ENCODE data around the gene CCDC171. TPM values are rescaled to one million over a fixed set of nuclear protein-coding genes. Genes with fewer than 3 reads are reported as not detected.

CCDC171 gene
- total and polyA plus RNA-seq, 8 donors, result 1.2 to 26.3 (median 2.7) TPM; not detected in 1

- no peak for DNase-seq
- intact Hi-C loops (cut with DNase I; ENCODE audit: low total_unique reads), result no loop called here
- no peaks in the 10 kb centered on the region for H3K36me3 ChIP-seq
- H3K4me3 ChIP-seq, result no peak overlapping the region
- no peaks in the 10 kb centered on the region for H3K9me3 ChIP-seq
- no peaks in the 10 kb centered on the region for H3K27me3 ChIP-seq
- H3K4me1 ChIP-seq, result no peaks in the 10 kb centered on the region
- 68 to 81% (median 75%) methylated on average over 4 of the region's 4 CpGs for WGBS, 5 donors
- H3K27ac ChIP-seq, result no peak overlapping the region
- TF ChIP-seq CTCF (IDR thresholded peaks at IDR 0.05) (no peak), EP300 (IDR thresholded peaks at IDR 0.05) (no peak), POLR2A (IDR thresholded peaks at IDR 0.05) (no peak), POLR2AphosphoS5 (IDR thresholded peaks at IDR 0.05) (no peak)
These were observed 9.6 kb upstream of the CCDC171 start for GRCh38 chr9:15543047-15543813.

- no peak for DNase-seq
- H3K36me3 ChIP-seq, result no peaks in the 10 kb centered on the region
- no peak overlapping the region for H3K4me3 ChIP-seq
- no peaks in the 10 kb centered on the region for H3K9me3 ChIP-seq
- intact Hi-C loops (cut with DNase I; ENCODE audit: low total_unique reads), result no loop called here
- TF ChIP-seq POLR2A (IDR thresholded peaks at IDR 0.05) (no peak), CTCF (IDR thresholded peaks at IDR 0.05) (no peak), EP300 (IDR thresholded peaks at IDR 0.05) (no peak), POLR2AphosphoS5 (IDR thresholded peaks at IDR 0.05) (no peak)
- 90 to 99% (median 92%) methylated on average over 2 of the region's 2 CpGs for WGBS, 5 donors
- no peaks in the 10 kb centered on the region for H3K27me3 ChIP-seq
- no peak overlapping the region for H3K27ac ChIP-seq
- peaks cover 0 to 17% (median 15%) of the 10 kb centered on the region in 4 donors for H3K4me1 ChIP-seq
These were observed 3.2 kb upstream of the CCDC171 start for GRCh38 chr9:15549611-15550010.

GRCh38 chr9:15553528-15553898 is 670 bp downstream of the CCDC171 start:
- Histone ChIP-seq H3K27ac (peak overlapping the region; percentile 76 to 87 (median 86)), H3K4me3 (peak overlapping the region; percentile 64 to 85 (median 78)), H3K27me3 (no peaks in the 10 kb centered on the region), H3K4me1 (peaks cover 0 to 17% (median 15%) of the 10 kb centered on the region in 4 donors), H3K9me3 (no peaks in the 10 kb centered on the region), H3K36me3 (no peaks in the 10 kb centered on the region)
- WGBS, 5 donors, result 0 to 4% (median 1%) methylated on average over 9 to 13 of the region's 13 CpGs
- TF ChIP-seq POLR2AphosphoS5 (IDR thresholded peaks at IDR 0.05) (no peak), POLR2A (IDR thresholded peaks at IDR 0.05) (no peak), CTCF (IDR thresholded peaks at IDR 0.05) (no peak), EP300 (IDR thresholded peaks at IDR 0.05) (no peak)
- no peak for DNase-seq
- intact Hi-C loops (cut with DNase I; ENCODE audit: low total_unique reads), result no loop called here

GRCh38 chr9:15570769-15571168 is 17.9 kb downstream of the CCDC171 start:
- no peaks in the 10 kb centered on the region for H3K36me3 ChIP-seq
- no peaks in the 10 kb centered on the region for H3K27me3 ChIP-seq
- H3K9me3 ChIP-seq, result no peaks in the 10 kb centered on the region
- TF ChIP-seq CTCF (IDR thresholded peaks at IDR 0.05) (no peak), POLR2AphosphoS5 (IDR thresholded peaks at IDR 0.05) (no peak), EP300 (IDR thresholded peaks at IDR 0.05) (no peak), POLR2A (IDR thresholded peaks at IDR 0.05) (no peak)
- 88 to 100% (median 92%) methylated on average over 2 of the region's 2 CpGs for WGBS, 5 donors
- H3K4me1 ChIP-seq, result no peaks in the 10 kb centered on the region
- intact Hi-C loops (cut with DNase I; ENCODE audit: low total_unique reads), result no loop called here
- H3K4me3 ChIP-seq, result no peak overlapping the region
- DNase-seq, result no peak
- no peak overlapping the region for H3K27ac ChIP-seq
